Pancreas (tissue), 10 donors: ENCODE measurements around the gene DCST2. TPM values are rescaled to one million over a fixed set of nuclear protein-coding genes. Genes with fewer than 3 reads are reported as not detected.

ENCODE experiments used
- ATAC-seq, 4 donors: fragments of 200-7000 bp; cut with Tn5 transposase; one replicate each; pipeline versions ENCODE4 v1.8.0 to v1.9.1; 2020; ENCODE audit warnings: mild to moderate bottlenecking in 4 of 4, moderate library complexity in 4 of 4
- DNase-seq, 6 donors: peaks; one replicate each; pipeline ENCODE4 v3.0.0-alpha.2; 2020
- FAIRE-seq: peaks from 2 replicates; lab custom pipeline; 2012; peaks lifted over from hg19 to GRCh38; lab: Jason Lieb, UNC
- H3K27ac ChIP-seq, 4 donors: fragments of 200-600 bp; sonication (generic); 1 replicate in 3 of 4; 2 replicates in 1 of 4; pipeline versions ENCODE4 v1.5.0 to v1.8.0; 2020
- H3K27me3 ChIP-seq, 4 donors: fragments of 200-600 bp; one replicate each; pipeline ENCODE4 v1.8.0; 2021
- H3K36me3 ChIP-seq, 3 donors: fragments of 200-600 bp; sonication (generic) in 1 of 3; one replicate each; pipeline versions ENCODE4 v1.5.0 to v1.8.0; 2020 to 2021
- H3K4me1 ChIP-seq, 3 donors: fragments of 200-600 bp; one replicate each; pipeline ENCODE4 v1.8.0; 2021
- H3K4me3 ChIP-seq, 4 donors: fragments of 200-600 bp; sonication (generic) in 2 of 4; one replicate each; pipeline versions ENCODE4 v1.5.0 to v1.8.0; 2020 to 2021
- H3K9me3 ChIP-seq, 4 donors: fragments of 200-600 bp; one replicate each; pipeline ENCODE4 v1.8.0; 2021
- whole genome bisulfite sequencing, 2 donors: extraction: QIAGEN DNeasy Blood & Tissue Kit; methylation state at CpG; one replicate each; pipeline ENCODE4 v1.1.7; 2013; 5-methylcytosine and 5-hydroxymethylcytosine counted together
- intact Hi-C, 3 donors: fragments of 100-400 bp; cut with DNase I; formaldehyde crosslinking; loops; one replicate each; pipeline versions ENCODE4 v1.11.1 to v1.14.2; 2022
- polyA plus RNA-seq, 2 donors: library from polyadenylated mRNA; stranded (reverse); fragments of 200-250 nt; gene quantifications; one replicate each; pipeline ENCODE4 v1.2.3, GENCODE V29; 2013
- total RNA-seq, 6 donors: library from RNA; stranded (reverse); fragmentation: NEBNext Ultra II Directional in 4 of 6; extraction: Animal tissue kit (Norgen Biotek cat#: 25700) in 4 of 6; gene quantifications; one replicate each; pipeline versions ENCODE4 v1.2.1 to v1.2.4, GENCODE V29; 2021 to 2023
- TF ChIP-seq, protein P1 (sequence below), 4 donors: fragments of 200-600 bp; sonication (generic) in 3 of 4; IDR thresholded peaks; one replicate each; pipeline versions ENCODE4 v1.5.0 to v1.8.0; 2021; ENCODE audit warnings: antibody characterized with exemption in 4 of 4
- donor health status: healthy with polysubstance abuse.
- donor health status: DM: no; HTN: no; CAD: no; lungs with moderate emphysema.
- donor health status: DM: no; HTN: no; CAD: no.
- donor health status: control.
- donor health status: control.
- donor health status: Bipolar disorder and iron deficiency.
- donor health status: DM: yes; HTN: yes; CAD: no.
- donor health status: DM: no; HTN: no; CAD: no.
- donor health status: DM: no; HTN: no; CAD: no.
- donor health status: DM: yes; HTN: yes; CAD: no.

The DCST2 gene
- total and polyA plus RNA-seq, 8 donors, result 0.12 to 5.1 (median 0.51) TPM

DNA sequence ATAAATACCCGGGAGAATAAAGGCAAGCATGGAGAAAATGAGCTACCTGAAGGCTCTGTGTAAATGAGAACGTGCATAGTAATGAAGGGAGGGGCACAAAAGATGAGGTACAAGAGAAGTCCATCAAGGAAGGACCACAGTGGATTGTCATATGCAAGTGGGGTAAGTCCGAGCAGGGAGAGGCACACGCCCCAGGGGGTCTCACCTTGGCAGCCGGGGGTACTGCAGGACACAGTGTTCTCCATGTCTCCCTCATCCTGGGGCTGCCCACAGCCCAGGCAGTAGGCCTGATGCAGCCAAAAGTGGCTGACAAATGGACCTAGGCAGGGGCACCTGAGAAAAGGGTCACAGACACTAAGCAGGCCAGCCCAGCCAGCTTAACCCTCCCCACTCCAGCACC, 10.0 kb downstream of the DCST2 start:
- Histone ChIP-seq H3K9me3 (no peaks in the 10 kb centered on the region), H3K4me1 (no peaks in the 10 kb centered on the region), H3K27ac (no peak overlapping the region), H3K36me3 (no peaks in the 10 kb centered on the region), H3K27me3 (no peaks in the 10 kb centered on the region), H3K4me3 (no peak overlapping the region)
- TF ChIP-seq, protein P1, sequence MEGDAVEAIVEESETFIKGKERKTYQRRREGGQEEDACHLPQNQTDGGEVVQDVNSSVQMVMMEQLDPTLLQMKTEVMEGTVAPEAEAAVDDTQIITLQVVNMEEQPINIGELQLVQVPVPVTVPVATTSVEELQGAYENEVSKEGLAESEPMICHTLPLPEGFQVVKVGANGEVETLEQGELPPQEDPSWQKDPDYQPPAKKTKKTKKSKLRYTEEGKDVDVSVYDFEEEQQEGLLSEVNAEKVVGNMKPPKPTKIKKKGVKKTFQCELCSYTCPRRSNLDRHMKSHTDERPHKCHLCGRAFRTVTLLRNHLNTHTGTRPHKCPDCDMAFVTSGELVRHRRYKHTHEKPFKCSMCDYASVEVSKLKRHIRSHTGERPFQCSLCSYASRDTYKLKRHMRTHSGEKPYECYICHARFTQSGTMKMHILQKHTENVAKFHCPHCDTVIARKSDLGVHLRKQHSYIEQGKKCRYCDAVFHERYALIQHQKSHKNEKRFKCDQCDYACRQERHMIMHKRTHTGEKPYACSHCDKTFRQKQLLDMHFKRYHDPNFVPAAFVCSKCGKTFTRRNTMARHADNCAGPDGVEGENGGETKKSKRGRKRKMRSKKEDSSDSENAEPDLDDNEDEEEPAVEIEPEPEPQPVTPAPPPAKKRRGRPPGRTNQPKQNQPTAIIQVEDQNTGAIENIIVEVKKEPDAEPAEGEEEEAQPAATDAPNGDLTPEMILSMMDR (IDR thresholded peaks at IDR 0.05), result no peak
- 63 to 77% methylated on average over 5 of the region's 5 CpGs for WGBS, 2 donors
- intact Hi-C loops, result no loop called here
- no peak for FAIRE-seq
- peak in 1 of 6 donors; percentile 32 for DNase-seq
- ATAC-seq, result no peak

DNA sequence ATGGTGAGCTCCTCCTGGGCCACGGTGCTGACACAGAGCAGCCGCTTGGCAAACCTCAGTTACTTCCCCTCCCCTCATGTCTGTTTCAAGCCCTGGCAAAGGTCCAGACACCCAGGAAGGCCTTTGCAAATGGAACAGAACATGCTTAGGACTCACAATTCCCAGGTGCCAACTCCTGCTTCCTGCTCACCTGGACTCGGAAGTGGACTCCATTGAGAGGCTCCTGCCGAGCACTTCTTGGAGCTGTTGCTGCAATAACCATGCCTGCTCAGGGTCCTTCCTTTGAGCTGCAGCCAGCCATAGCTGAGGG, 10.7 kb downstream of the DCST2 start:
- WGBS, 2 donors, result 33 to 34% methylated on average over 4 of the region's 4 CpGs
- FAIRE-seq, result no peak
- Histone ChIP-seq H3K27ac (no peak overlapping the region), H3K4me1 (peaks cover 0 to 3% (median 2%) of the 10 kb centered on the region in 3 donors), H3K36me3 (no peaks in the 10 kb centered on the region), H3K4me3 (no peak overlapping the region), H3K9me3 (no peaks in the 10 kb centered on the region), H3K27me3 (no peaks in the 10 kb centered on the region)
- peak in 2 of 6 donors; percentile 41 to 47 for DNase-seq
- TF ChIP-seq, protein P1 (IDR thresholded peaks at IDR 0.05), result no peak
- intact Hi-C loops, result no loop called here
- ATAC-seq, result peak in 3 of 4 donors; percentile 20 to 30 (median 28)

DNA sequence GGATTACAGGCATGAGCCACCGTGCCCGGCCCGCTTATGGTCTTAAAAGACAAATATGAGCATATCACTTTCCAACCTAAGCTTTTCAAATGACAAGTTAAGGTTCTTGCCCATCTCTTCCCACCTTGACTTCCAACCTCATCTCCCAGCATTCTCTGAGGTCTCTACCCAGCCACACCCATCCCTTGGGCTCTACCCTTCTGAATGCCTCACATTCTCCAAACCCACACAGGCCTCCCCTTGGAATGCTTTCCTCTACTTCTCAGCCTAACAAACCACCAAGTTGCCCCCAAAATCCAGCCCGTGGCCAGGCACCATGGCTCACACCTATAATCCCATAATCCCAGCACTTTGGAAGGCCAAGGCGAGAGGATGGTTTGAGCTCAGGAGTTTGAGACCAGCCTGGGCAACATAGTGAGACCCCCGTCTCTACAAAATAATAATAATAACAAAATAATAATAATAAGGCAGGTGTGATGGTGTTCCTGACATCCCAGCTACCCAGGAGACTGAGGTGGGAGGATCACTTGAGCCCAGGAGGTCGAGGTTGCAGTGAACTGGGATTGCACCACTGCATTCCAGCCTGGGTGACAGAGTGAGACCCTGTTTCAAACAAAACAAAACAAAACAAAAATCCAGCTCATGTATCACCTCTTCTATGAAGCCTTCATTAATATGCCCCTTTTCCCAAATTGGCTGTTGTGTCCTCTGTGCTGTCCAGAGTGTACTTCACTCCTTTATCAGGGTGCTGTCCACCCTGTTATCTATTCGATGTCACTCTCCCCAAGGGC, 11.2 kb downstream of the DCST2 start:
- Histone ChIP-seq H3K9me3 (no peaks in the 10 kb centered on the region), H3K27me3 (no peaks in the 10 kb centered on the region), H3K4me3 (no peak overlapping the region), H3K36me3 (no peaks in the 10 kb centered on the region), H3K4me1 (peaks cover 0 to 8% (median 5%) of the 10 kb centered on the region in 3 donors), H3K27ac (no peak overlapping the region)
- 80 to 81% methylated on average over 8 of the region's 8 CpGs for WGBS, 2 donors
- FAIRE-seq (no peak), DNase-seq (no peak), ATAC-seq (no peak)
- TF ChIP-seq, protein P1 (IDR thresholded peaks at IDR 0.05), result no peak
- intact Hi-C loops, result no loop called here

DNA sequence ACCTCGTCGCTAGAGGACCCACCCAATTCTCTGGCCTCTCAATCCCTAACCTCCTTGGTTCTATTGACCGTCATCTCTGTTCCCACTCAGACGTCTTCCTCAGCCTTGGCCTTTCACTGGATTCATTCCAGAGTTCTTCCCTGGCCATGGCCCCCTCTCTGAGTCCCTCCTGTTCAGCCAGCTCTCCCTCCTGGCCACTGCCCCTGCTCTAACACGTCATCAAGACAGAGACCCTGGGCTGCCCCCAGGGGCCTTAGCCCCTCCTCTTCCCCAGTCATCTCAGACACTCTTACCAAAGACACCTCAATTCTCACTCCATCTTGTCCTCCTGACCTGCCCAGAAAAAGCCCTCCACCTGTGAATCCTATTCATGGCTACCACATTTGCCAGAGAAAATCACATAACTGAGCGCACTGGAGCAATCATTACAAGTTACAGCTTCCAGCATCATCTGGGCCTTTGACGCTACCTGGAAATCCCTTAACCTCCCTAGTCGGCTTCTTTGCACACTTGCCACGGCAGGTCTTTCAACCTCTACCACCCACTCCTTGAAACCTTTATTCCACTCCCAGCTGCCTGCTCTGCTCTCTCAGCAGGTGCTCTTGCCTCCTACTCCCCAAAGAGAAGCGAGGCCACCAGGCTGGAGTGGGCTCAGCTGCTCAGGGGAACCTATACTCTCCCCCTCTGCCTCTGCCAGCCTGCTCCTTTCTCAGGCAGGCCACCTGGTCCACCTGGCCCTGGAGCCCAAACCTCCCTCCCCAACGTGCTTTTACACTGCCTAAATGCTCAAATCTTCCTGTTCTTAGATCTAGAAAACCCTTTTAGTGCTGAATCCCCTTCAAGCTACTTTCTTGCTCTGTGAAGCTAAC, 14.0 kb downstream of the DCST2 start:
- Histone ChIP-seq H3K4me1 (peaks cover 0 to 14% (median 5%) of the 10 kb centered on the region in 3 donors), H3K27ac (no peak overlapping the region), H3K36me3 (peaks cover 0 to 19% (median 9%) of the 10 kb centered on the region in 3 donors), H3K4me3 (no peak overlapping the region), H3K27me3 (no peaks in the 10 kb centered on the region), H3K9me3 (no peaks in the 10 kb centered on the region)
- intact Hi-C loops, result loop anchor here in 2 of 3 donors (10.0 kb wide), 1 partner anchor 55 kb away; the partner anchor contains the start of gene PYGO2 (in 2 of the 2)
- TF ChIP-seq, protein P1 (IDR thresholded peaks at IDR 0.05), result no peak
- 76% methylated on average over 11 of the region's 11 CpGs for WGBS, 2 donors
- DNase-seq (no peak), FAIRE-seq (no peak), ATAC-seq (no peak)
